ENCODE data around the gene IL1R2. TPM values are rescaled to one million over a fixed set of nuclear protein-coding genes. Genes with fewer than 3 reads are reported as not detected.

Gene IL1R2
- total RNA-seq, 2 donors from 2014 or later: 18.3 to 47.7 TPM

DNA sequence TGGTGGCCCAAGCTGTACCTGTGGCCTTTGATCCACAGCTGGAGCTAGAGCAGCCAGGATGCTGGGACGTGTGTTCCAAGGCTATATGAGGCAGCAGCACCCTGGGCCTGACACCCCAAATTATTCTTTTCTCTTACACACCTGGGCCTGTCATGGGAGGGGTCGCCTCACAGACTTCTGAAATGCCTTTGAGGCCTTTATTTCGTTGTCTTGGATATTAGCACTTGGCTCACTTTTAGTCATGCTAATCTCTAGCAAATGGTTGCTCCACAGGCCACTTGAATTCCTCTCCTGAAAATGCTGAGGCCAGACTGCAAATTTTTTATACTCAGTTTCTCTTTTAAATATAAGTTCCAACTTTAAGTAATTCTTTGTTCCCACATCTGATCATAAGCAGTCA is 22.0 kb upstream of the IL1R2 start:
- TF ChIP-seq, protein P1, sequence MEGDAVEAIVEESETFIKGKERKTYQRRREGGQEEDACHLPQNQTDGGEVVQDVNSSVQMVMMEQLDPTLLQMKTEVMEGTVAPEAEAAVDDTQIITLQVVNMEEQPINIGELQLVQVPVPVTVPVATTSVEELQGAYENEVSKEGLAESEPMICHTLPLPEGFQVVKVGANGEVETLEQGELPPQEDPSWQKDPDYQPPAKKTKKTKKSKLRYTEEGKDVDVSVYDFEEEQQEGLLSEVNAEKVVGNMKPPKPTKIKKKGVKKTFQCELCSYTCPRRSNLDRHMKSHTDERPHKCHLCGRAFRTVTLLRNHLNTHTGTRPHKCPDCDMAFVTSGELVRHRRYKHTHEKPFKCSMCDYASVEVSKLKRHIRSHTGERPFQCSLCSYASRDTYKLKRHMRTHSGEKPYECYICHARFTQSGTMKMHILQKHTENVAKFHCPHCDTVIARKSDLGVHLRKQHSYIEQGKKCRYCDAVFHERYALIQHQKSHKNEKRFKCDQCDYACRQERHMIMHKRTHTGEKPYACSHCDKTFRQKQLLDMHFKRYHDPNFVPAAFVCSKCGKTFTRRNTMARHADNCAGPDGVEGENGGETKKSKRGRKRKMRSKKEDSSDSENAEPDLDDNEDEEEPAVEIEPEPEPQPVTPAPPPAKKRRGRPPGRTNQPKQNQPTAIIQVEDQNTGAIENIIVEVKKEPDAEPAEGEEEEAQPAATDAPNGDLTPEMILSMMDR (IDR thresholded peaks at IDR 0.05): no peak
- no peaks in the 10 kb centered on the region for H3K9me3 ChIP-seq
- ATAC-seq (ENCODE audit: insufficient number of reproducible peaks, low FRiP score, low read depth): no peak
- peaks cover 0 to 16% of the 10 kb centered on the region in 2 donors for H3K4me1 ChIP-seq (ENCODE audit: control insufficient read depth in 1 of 2, low read depth in 2 of 2)
- H3K36me3 ChIP-seq: no peaks in the 10 kb centered on the region
- H3K27me3 ChIP-seq (replicated peaks; ENCODE audit: insufficient read depth): no peaks in the 10 kb centered on the region
- no peak for DNase-seq (ENCODE audit: low spot score)
- H3K27ac ChIP-seq: no peak overlapping the region
- no peak overlapping the region for H3K4me3 ChIP-seq

DNA sequence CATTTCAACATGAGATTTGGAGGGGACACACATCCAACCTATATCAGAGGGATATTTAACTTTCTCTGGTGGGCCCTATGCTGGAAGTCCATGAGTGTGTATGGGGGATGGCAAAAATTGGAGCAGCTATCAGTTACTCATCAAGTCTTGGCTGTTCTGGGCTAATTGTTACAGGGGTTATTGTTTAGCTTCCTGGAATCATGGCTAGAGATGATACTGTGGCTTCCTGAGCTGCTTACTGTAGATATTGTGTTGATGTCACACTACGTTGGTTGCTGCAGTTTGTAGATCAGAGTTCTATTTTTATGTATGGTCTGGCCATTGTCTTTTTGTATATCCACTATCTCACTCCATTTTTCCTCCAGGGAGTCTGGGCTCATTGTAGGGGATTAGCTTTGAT is 20.9 kb upstream of the IL1R2 start:
- TF ChIP-seq, protein P1 (IDR thresholded peaks at IDR 0.05): no peak
- no peaks in the 10 kb centered on the region for H3K27me3 ChIP-seq (replicated peaks; ENCODE audit: insufficient read depth)
- no peaks in the 10 kb centered on the region for H3K36me3 ChIP-seq
- DNase-seq (ENCODE audit: low spot score): no peak
- H3K9me3 ChIP-seq: no peaks in the 10 kb centered on the region
- no peak overlapping the region for H3K4me3 ChIP-seq
- peaks cover 0 to 16% of the 10 kb centered on the region in 2 donors for H3K4me1 ChIP-seq (ENCODE audit: control insufficient read depth in 1 of 2, low read depth in 2 of 2)
- no peak overlapping the region for H3K27ac ChIP-seq
- ATAC-seq (ENCODE audit: insufficient number of reproducible peaks, low FRiP score, low read depth): no peak

DNA sequence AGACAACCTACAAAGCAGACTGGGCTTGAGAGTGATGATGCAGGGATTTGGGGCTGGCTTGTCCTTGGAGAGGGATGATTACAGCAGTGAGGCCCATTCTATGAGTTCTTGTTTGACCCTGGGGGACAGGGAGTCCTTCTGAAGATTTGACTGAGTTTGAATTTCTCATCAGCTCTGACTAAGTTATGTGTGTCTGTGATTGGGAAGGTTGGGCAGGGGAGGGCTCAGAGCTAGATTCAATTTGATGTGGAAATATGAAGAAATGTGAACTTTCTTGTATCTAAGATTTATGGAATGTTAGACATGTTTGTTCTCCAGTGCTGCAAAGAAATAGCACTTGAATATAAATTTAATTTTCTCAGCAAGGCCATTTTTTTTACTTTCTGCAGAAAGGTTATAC is 19.9 kb upstream of the IL1R2 start:
- H3K27ac ChIP-seq: no peak overlapping the region
- no peak overlapping the region for H3K4me3 ChIP-seq
- DNase-seq (ENCODE audit: low spot score) (no peak), ATAC-seq (ENCODE audit: insufficient number of reproducible peaks, low FRiP score, low read depth) (no peak)
- no peaks in the 10 kb centered on the region for H3K27me3 ChIP-seq (replicated peaks; ENCODE audit: insufficient read depth)
- H3K4me1 ChIP-seq (ENCODE audit: control insufficient read depth in 1 of 2, low read depth in 2 of 2): peaks cover 0 to 16% of the 10 kb centered on the region in 2 donors
- H3K36me3 ChIP-seq: no peaks in the 10 kb centered on the region
- no peaks in the 10 kb centered on the region for H3K9me3 ChIP-seq
- TF ChIP-seq, protein P1 (IDR thresholded peaks at IDR 0.05): no peak

DNA sequence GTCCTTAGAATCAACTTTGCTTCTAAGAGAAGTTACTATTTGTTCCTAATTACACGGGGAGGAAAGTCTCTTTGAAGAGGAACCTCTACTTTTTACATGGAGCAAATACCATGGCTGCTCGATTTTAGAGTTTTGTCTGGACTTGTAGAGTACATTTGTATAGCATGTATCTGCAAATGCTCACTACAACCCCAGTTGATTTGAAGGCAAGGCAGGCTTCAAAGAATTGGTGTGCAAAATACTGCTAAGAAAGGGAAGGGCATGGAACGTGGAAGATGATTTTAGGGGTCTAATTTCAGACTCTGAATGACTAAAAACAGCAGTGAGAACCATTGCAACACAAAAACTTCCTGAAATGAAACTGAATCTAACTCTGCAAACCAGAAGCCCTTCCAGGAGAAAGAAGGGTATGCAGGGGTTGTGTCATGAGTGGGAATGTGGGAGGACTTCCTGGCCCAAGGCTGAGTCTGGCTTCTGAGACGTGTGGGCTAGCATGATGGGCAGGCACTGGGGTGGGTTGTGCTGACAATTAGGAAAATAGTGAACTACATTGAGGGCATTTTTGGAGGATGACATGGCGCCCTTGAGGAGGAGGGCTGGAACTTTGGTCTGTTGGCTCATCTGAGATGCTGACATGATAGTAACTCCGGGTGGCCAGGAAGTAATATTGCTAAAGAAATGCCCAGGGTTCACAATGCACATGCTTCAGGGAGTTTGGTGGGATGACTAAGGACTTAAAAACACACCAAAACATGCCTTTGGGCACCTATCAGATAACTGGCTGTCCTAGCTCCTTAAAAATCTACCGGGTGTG is 18.9 kb upstream of the IL1R2 start:
- TF ChIP-seq, protein P1 (IDR thresholded peaks at IDR 0.05): no peak
- Histone ChIP-seq H3K4me3 (no peak overlapping the region), H3K9me3 (no peaks in the 10 kb centered on the region), H3K36me3 (no peaks in the 10 kb centered on the region), H3K27me3 (replicated peaks; ENCODE audit: insufficient read depth) (no peaks in the 10 kb centered on the region), H3K4me1 (ENCODE audit: control insufficient read depth in 1 of 2, low read depth in 2 of 2) (peaks cover 0 to 12% of the 10 kb centered on the region in 2 donors), H3K27ac (no peak overlapping the region)
- no peak for DNase-seq (ENCODE audit: low spot score)
- no peak for ATAC-seq (ENCODE audit: insufficient number of reproducible peaks, low FRiP score, low read depth)

DNA sequence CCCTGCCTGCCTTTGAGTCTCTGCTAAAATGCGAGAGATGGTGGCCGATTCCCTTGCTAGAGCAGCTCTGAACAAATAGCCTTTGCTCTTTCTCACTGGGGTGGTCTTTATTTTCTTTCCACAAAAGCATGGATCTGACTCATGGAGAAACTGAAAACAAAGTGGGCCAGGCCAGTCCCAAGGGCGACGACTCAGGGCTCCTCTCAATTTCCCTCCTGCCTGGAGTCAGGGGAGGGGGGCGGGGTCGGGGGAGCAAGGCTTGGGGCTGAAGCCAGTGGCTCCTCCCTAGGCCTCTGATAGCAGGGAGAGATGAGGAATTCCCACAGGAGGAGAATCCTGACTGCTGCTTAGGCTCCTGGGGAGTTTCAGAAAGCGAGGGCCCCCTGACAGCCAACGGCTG is 17.1 kb upstream of the IL1R2 start:
- no peaks in the 10 kb centered on the region for H3K9me3 ChIP-seq
- peaks cover 0 to 5% of the 10 kb centered on the region in 2 donors for H3K4me1 ChIP-seq (ENCODE audit: control insufficient read depth in 1 of 2, low read depth in 2 of 2)
- H3K4me3 ChIP-seq: no peak overlapping the region
- ATAC-seq (ENCODE audit: insufficient number of reproducible peaks, low FRiP score, low read depth): no peak
- DNase-seq (ENCODE audit: low spot score): no peak
- no peaks in the 10 kb centered on the region for H3K27me3 ChIP-seq (replicated peaks; ENCODE audit: insufficient read depth)
- H3K36me3 ChIP-seq: no peaks in the 10 kb centered on the region
- no peak overlapping the region for H3K27ac ChIP-seq
- TF ChIP-seq, protein P1 (IDR thresholded peaks at IDR 0.05): no peak
